NCI-H128 (cell line): Measurements from ENCODE around the gene FFAR2.

Source experiments
- DNase-seq: peaks from one replicate; lab custom pipeline; 2025; ENCODE audit not compliant: unreplicated experiment; lab: John Stamatoyannopoulos, UW

The FFAR2 gene

DNA sequence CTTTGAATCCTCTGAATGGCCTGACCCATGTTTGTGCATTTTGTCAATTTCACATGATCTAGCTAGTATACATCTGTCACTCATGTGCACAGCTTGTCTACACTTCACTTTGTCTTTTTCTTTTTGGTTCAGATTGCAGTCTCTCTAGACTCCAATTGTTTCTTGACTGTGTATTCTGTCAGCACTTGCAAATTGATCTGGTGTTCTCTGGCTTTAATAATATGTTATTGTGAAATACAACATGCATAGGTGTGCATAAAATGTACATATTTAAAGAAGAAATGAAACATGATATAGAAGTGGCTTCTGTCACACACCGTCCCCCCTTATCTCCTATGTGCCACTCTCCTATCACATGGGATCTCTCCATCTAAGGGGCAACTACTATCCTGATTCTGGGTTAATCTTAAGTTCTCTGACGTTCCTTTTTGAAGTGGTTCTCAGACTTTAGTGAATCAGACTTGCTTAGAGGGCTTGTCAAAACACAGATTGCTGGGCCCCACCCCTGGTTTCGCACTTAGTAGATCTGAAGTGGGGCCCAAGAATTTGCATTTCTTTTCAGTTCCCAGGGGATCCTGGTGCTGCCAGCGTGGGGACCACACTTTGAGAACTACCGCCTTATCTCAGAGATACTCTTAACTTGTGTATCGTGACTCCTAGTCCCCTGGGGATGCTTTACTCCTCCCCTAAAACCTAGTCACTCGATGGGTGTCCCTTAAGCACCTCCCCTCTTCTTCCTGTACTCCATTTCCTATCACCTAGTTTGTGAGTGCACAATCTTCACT is 36.4 kb downstream of the FFAR2 start:
- DNase-seq, result no peak

DNA sequence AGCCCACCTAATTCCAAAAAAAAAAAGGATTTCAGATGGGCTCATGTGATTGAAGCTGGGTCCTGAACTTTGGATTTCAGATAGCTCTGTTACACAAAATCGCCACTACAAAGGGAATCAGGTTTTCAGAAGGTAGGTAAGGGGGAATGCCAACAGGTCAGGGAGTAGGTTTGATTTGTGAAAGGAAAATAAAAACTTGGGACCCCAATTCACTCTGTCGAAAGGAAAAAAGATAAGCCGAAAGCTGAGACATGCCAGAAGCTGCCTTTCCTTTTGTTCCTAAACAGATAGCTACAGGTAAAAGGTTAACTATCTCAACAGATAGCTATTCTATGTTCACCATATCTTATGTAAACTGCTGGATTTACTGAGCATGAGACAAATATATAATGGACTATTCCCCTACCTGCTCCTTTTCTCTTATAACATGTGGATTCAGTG is 38.2 kb downstream of the FFAR2 start:
- DNase-seq, result no peak

DNA sequence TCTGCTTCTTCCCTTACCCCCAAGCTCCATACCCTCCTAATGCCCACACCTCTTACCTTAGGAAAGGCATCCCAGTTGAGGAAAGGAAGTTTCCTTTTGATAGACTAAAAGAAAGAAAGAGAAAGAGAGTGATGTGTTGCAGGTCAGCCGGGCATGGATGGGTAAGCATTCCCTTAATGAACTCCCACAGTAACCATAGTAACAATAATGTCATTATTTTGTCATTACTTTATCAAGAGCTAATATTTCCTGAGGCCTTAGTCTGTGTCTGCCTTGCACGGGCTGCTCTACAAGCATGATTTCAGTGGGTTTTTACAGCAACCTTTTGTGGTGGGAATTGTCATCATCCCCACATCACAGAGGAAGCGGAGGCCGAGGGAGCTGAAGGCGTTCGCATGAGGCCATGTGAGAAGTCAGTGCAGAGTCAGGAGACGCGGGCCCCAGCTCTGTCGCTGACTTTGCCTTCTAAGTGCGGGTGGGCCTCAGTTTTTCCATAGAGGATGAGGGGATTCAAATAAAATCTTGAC is 39.7 kb downstream of the FFAR2 start:
- DNase-seq, result no peak

DNA sequence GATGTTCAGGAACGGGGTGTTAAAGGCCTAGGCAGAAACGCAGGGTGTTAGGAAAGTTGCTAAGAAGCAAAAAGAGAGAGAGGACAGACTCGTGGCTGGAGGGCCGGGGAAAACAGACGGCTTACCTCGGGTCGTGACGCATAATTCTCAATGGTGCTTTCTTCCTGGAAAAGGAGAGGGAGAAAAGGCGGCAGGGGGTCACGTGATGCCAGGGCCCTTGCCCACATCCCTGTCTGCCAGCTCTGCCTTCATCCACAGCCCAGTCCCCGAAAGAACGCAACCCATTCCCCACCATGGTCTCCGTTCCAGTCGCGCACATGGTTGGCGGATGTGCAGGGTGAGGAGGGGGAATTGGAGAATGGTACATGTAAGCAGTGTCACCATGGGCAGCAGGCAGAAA is 40.6 kb downstream of the FFAR2 start:
- DNase-seq, result no peak

DNA sequence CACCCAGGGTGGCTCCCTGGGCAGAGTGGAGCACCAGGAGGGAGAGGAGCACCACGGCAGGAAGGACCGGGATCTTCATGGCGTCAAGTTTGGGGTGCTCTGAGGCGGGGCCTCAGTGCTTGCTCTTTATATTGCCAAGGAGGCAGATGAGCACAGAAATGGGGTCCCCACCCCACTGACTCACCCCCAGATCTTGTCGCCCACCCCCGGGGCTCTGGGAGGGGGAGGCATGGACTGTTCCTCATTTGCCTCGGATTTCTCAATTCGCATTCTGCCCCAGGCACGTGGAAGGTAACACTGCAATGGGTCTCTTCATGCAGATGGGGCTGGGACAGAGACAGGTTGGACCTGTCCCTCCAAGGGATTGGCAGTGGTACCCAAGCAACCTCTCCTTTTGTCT is 42.3 kb downstream of the FFAR2 start, which contains the start of gene KRTDAP:
Gene KRTDAP (minus strand): TSS at position 101 of the 400 bp plus-strand sequence. CDS start 22 bp downstream, at position 79.
- no peak for DNase-seq

DNA sequence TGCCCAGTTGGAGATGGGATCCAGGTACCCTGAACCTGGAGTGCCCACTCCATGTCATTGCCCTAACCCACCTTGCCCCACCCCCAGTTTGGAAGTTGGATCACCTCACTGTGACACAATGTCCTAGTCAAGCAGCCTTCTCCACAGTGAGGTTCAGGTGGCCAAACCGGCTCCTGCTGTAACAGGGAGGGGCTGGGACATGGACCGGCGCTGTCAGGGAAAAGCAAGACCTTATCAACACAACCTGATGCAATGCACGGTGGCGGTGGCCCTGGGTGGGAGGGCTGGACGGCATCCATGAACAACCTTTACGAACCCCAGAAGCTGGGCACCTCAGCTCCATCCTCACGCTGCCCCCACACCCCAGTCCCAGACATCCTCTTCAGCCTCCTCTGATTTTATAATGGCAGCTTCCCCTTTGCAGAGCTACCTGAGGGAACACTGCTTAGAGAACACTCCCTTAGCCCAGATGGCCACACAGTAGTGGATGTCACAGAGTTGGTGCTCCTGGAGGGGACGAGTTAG is 43.8 kb downstream of the FFAR2 start:
- no peak for DNase-seq

DNA sequence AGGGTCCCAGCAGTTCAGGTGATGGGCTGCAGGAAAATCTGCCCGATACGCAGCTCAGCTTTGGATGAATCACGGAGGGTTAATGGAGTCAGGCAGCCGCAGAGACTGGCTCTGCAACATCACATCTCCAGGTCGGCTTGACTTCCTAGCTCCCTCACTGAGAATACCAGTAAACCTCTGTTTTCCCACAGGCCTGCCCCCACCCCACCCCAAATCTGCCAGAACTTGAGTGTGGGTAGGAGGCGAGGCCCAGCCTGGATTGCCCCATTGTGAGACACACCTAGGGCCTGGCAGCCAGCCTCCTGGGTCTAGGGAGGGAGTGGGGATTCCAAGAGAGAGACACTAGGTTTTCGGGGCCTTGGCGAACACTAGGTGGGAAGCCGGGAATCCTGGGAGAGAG is 45.9 kb downstream of the FFAR2 start:
- no peak for DNase-seq

DNA sequence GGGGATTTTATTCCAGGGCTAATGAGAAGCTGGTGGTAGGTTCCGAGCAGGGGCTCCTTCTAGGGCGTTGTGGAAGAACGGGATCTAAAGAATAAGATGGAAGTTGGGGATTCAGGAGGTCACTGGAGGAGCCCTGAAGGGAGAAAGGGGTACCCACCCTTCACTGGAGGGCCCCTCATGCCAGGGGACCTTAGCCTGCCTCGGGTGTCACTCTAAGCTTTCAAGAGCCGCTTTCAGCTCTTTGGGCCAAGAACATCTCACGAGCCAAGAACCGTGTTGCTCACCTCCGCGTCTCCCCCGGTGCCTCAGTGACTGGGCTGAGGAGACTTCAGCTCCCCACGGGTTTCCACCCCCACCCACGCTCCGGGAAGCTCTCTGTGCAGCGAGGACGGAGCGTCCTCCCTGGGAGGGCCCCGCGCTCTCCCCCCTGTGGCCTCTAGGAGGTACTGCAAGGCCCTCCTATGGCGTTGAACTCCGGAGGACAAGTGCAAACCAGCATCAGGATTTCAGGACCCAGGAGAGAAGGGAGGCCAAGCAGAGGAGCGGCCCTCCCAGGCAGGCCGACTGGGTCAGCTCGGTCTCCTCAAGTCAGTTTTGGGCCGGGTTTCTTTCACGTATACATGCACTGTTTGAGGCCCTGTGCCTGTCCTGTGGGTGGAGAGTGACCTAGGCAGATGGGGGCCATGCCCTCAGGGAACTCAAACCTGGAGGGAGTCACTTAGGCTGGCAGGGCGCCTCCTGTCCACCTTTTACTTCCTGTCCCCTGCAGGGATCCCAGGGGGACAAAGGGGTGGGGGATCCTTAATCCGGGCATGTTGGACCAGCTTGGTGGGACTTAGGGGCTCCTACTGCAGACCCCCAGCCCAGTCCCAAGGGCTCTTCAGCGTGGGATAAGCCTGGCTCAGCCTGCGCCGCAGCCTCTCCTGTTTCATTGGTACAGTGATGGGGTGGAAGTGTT is 47.3 kb downstream of the FFAR2 start:
- no peak for DNase-seq

DNA sequence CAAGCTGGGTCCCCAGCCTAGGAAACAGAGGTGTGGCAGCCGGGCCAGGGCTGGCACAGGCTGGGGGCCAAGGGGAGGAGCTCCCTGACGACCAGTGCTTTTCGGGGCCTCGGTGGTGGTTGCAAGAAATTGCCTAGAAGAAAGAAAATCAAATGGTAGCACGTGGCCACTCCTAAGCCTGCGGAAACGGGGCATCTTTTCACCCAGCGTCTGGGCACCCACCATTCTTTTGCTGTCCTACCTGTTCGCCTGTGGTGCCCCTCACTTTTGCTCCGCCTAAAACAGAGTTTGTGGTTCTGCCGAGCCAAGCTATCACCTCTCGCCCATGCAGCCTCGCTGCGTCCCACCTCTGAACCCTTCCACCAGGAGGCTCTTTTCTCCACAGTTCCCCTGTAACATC is 49.3 kb downstream of the FFAR2 start:
- no peak for DNase-seq

DNA sequence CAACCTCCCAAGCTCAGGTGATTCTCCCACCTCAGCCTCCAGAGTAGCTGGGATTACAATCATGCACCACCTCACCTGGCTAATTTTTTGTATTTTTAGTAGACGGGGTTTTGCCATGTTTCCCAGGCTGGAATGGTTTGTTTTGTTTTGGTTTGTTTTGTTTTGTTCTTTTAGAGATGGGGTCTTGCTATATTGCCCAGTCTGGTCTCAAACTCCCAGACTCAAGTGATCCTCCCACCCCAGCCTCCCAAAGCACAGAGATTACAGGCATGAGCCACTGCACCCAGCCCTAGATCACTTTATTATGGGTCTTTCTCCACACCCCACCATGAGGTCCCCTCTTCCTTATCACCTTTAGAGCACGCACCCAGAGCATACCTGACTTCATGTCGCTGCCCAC is 50.2 kb downstream of the FFAR2 start:
- DNase-seq, result no peak

DNA sequence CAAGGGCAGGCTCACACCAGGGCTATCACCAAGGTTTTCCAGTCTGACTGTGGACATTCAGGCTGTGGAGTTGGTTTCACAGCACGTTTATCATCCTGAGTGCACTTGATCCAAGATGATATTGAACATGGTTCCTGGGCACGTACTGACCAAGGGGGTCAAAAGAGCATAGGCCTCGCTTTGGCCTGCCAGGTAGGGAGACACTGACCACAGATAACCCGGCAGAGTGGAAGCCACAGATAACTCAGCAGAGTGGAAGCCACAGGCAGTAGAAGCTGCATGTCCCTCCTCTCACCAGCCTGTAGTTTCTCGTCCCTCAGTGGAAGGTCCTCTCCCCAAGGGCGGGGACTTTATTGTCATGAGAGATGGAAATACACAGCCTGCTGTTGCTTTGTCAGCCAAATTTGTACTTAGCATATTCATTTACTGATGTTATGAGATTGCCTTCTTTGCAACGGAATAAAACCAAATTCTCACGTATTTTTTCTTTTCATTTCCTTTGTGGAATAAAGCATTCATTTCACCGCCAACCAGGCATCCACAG is 51.0 kb downstream of the FFAR2 start:
- no peak for DNase-seq

DNA sequence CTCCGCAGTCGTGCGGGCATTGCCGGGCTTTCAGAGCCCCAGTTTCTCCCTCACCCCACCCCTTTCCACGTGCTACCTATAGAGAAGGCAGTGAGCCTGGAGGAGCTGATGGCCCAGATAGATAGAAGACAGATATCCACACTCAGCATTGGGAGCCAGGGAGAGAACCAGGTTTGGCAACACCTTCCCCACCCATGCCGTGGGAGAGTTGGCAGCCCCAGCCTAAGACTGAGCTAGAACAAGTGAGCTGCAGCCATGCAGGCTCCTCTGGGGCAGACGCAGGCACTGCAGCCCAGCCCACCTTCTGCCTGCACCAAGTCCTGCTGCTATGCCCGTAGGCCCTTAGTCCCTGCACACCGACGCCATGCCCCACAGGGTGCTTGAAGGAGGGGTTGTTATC is 52.6 kb downstream of the FFAR2 start:
- DNase-seq, result no peak
